GM12873 (cell line): ENCODE results near the gene ANO3.

Experiments
- TF ChIP-seq, protein P1 (sequence below): IDR thresholded peaks from 2 replicates; pipeline ENCODE4 v1.5.1; 2012; ENCODE audit warnings: low read depth, mild to moderate bottlenecking, moderate library complexity, low read length, control low read depth; ENCODE audit not compliant: insufficient read depth; ENCODE audit errors: missing control alignments

Gene ANO3

DNA sequence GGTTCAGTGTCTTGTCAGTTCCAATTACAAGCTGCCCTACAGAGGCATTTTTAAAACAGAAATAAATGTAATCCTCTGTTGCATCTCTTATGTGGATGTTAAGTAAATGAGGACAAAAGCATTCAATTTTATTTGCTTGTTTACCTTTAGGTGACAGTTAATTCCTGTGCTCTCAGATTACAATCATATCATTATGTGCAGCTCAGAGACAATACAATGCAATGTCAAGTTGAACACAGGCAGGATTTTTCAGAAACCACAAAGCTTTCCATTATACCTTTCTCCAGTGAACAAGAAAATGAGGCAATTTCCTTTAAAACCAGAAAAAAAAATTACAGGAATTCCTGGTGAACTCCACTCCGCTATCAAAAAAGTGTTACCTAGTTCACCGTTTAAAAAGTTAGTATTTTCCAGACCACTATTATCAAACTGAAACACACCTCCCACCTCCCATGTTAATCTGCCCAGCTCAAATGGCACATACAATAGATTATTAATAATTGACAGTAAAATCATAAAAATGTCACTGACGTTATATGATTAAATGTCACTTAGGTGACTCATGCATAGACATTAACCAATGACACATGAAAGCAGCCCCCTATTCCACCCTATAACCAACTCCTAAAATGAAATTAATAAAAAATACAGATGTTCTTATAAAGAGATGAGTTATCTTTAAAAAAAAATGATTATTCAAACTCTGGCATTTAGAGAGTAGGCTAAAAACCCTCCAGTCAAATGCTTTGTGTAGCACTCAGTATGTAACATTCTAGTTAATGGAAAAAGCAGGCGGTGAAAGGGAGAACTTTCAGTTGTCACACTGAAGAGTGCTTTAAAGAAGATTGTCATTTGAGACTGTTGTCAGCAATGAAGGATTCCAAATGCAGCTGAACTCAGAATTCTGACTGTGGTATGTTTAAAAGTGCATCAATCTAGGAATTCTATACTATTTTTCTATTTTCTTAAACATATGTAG, 141.6 kb downstream of the ANO3 start:
- TF ChIP-seq, protein P1, sequence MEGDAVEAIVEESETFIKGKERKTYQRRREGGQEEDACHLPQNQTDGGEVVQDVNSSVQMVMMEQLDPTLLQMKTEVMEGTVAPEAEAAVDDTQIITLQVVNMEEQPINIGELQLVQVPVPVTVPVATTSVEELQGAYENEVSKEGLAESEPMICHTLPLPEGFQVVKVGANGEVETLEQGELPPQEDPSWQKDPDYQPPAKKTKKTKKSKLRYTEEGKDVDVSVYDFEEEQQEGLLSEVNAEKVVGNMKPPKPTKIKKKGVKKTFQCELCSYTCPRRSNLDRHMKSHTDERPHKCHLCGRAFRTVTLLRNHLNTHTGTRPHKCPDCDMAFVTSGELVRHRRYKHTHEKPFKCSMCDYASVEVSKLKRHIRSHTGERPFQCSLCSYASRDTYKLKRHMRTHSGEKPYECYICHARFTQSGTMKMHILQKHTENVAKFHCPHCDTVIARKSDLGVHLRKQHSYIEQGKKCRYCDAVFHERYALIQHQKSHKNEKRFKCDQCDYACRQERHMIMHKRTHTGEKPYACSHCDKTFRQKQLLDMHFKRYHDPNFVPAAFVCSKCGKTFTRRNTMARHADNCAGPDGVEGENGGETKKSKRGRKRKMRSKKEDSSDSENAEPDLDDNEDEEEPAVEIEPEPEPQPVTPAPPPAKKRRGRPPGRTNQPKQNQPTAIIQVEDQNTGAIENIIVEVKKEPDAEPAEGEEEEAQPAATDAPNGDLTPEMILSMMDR, result no peak

DNA sequence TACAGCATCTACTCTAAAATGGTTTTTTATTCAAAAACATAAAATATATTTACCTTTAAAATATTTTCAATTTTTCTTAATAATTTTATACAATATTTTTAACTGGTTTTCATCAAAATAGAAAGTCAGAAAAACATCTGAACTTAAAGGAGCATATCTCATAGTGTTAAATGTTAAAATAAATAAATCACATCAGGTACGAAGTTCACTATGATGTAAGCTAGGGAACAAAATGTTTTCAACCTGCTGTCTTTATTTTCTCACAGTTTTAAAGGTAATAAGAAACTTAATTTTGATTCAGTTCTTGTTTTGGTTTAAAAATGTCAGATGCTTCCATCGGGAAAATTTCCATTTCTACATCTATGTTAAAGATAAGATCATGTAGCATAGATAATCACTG, 142.5 kb downstream of the ANO3 start:
- TF ChIP-seq, protein P1, result no peak

DNA sequence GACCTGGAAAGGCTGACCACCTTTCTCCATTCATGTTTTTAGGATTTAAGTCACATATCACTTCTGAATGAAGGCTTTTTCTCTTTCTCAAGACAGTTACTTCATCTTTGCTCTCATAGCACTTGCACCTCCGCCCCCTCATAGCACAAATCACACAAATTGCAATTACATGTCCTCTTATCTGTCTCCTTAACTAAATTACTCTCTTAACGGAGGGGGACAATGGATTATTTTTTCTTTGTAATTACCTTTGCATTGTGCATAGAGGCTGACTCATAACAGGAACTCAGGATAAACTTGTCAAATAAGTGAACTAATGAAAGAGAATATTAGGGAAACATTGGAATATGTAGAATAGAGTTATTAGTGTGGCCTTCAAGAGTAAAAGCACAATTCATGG, 145.5 kb downstream of the ANO3 start:
- TF ChIP-seq, protein P1, result no peak

DNA sequence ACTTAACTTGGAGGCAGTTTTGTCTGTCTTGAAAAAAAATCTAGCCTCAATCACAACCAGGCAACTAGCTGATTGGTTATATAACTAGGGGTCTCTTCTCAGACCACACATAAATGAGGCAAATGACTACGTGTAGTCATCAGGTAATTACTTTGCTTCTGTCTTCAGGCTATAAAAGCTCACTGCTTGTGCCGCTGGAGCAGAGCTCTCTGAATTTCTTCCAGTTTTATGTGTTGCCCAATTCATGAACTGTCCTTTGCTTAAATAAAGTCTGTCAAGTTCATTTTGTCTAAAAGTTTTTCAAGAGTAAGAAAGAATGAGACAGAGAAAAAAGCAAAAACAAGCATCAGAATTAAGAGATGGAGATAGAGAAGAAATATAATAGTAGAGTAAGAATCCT, 146.8 kb downstream of the ANO3 start:
- TF ChIP-seq, protein P1, result no peak

- TF ChIP-seq, protein P1, result no peak
These were observed 148.1 kb downstream of the ANO3 start for GRCh38 chr11:26480041-26480440.

- TF ChIP-seq, protein P1, result no peak
These were observed 151.2 kb downstream of the ANO3 start for GRCh38 chr11:26483108-26483507.

DNA sequence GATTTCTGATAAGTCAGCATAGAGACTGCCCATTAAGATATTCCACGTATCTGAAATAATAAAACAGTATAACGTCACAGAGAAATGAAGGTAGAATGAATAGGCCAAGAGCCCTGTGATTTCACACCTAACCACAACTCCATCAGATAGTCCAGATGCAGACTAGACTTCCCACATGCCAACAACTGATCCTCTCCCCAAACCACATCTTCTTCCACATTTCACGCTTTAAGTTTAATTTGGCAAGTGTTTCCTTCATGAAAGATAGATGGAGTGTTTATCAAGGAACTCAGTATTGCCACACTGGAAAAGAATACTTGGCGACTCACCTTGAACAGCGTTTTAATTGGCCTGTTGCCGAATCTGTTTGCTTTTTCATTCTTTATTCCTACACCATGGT, 158.6 kb downstream of the ANO3 start:
- TF ChIP-seq, protein P1, result no peak
